Stimulated activated CD8-positive, alpha-beta memory T cell treated with anti-CD3 and anti-CD28 coated beads, Interleukin-12 subunit alpha, Interleukin-12 subunit beta, amount 100 ng/mL, for 4 hours (primary cell): Measurements from ENCODE around the gene KCNN1.
"Not testable (repeated sequence)": the region's sequence is repeated elsewhere in the genome, so short reads cannot be mapped to it uniquely, and the experiment has no call there.

ENCODE experiments used
- DNase-seq: peaks from one replicate; pipeline ENCODE4 v3.0.0-alpha.2; 2020; ENCODE audit warnings: low read depth

Gene KCNN1

DNA sequence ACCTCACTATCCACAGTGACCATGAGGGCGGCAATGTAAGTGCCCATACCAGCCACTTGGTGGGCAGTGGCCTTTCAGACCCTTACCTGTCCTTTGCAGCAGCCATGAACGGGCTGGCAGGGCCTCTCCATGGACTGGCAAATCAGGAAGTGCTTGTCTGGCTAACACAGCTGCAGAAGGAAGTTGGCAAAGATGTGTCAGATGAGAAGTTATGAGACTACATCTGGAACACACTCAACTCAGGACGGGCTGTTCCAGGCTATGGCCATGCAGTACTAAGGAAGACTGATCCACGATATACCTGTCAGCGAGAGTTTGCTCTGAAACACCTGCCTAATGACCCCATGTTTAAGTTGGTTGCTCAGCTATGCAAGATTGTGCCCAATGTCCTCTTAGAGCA, 64.5 kb downstream of the KCNN1 start:
- DNase-seq: not testable (repeated sequence)

DNA sequence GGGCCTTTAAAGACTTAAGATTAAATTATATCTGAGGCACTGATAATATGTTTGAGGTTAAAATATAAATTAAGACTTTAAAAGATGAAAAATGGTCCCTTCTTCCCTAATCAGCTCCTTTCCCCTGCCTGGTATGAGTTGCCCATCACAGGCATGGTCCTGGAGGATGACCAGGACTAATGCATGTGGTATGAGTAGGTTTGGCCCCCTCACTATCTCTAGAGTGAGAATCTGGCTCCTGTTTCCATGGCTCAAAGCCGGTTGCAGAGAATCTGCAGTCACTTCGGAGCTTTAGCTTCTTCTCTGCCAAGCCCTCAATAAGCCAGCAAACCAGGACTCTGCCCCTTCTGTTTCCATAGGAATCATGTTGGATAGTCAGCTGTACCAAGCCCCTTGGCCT, 65.2 kb downstream of the KCNN1 start:
- DNase-seq: not testable (repeated sequence)

DNA sequence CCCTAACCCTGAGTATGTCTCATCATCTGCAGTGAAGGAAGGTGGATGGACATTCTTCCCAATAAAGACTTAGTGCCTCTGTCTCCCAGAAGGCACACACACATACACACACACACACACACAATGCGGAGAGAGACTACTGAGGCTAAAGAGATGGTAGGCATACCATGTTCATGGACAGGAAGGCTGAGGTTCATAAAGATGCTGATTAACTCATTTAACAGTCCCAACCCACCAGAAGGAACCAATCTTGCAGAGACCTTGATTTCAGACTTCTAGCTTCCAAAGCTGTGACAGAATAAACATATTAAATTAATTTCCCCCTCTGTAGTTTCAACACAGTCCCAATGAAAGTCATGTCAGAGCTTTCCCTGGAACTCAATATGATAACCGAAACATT, 74.1 kb downstream of the KCNN1 start:
- no peak for DNase-seq

DNA sequence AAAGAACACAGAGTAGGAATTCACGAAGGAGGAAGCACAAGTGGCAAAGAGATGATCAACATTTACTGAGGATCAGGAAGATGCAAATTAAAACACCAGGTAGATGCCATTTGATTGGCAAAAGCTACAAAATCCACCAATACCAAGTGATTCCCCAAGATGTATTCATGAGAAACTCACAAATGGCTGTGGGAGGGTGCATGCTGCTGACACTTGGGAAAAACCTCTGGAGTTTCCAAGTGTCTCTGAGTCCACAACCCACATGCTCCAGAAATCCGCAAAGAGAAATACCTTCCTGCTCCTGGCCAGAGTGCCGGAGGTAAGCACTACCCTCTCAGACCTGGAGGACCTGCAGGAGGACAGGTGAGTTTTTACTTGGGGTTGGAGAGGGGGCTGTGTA, 76.8 kb downstream of the KCNN1 start:
- no peak for DNase-seq

DNA sequence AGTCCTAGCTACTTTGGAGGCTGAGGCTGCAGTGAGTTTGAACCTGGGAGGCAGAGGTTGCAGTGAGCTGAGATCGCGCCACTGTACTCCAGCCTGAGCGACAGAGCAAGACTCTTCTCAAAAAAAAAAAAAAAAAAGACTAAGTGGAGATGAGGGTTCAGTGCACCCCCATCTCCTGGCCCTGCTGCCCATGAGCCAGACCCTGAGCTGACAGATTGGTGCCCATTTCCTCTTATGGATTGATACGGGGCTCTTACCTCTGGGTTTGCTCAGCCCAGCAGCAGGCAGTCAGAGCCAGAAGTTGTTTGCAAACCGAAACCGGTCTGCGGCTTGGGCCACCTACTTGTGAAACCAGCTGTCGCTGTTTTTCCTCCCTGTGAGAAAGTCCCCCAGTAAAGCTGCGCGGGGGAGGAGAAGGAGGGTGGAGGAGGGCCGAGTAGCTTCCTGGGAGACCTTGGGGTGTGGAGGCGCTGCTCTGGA, 78.0 kb downstream of the KCNN1 start:
- peak; percentile 75 for DNase-seq

DNA sequence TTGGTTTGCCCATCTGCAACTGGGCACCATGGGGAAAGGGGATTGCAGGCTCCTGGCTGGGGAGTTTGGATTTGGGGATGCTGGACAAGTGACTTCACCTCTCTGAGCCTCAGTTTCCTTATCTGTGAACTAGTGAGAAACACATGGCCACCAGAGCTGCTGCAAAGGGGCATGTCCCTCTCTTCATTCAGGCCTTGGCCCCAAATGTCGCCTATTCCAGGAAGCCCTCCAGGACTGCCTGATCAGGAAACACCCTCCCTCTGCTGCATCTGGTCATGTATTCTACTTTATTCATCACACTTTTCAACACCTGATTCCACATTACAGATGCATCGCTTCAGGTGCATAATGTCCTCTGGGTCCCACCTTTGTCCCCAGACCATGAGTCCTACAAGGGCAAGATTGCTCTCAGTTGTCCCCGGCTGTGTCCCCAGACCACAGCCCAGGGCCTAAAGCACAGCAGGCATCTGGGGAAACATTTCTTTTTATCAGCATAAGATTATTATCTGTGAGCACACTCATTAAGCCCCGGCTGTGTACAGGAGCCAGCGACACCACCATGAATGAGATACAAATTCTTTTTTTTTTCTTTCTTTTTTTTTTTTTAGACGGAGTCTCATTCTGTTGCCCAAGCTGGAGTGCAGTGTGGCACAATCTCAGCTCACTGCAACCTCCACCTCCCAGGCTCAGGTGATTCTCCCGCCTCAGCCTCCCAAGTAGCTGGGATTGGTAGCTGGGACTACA, 78.6 kb downstream of the KCNN1 start:
- DNase-seq: no peak

DNA sequence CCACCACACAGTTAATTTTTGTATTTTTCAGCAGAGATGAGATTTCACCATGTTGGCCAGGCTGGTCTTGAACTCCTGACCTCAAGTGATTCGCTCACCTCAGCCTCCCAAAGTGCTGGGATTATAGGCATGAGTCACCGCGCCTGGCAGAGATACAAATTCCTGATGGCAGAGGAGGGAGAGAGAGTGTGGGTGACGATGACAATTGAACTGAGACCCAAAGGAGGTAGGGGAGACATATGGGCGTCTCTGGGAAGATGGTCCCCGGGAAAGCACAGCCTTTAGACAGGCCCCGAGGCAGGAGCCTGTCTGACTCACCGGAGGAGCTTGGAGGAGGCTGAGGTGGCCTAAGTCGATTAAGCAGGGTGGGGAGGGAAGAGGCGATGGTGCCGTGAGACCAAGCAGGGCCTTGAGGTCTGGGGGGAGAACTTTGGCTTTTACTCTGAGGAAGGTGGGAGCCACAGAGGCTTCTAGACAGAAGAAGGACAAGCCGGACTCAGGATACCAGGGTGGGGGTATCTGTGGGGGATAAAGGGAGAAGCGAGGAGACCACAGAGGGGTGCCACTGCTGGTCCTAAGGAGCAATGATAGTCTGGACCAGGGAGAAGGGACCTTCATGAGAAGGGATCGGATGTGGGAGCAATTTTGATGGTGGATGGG, 79.3 kb downstream of the KCNN1 start:
- DNase-seq: no peak

DNA sequence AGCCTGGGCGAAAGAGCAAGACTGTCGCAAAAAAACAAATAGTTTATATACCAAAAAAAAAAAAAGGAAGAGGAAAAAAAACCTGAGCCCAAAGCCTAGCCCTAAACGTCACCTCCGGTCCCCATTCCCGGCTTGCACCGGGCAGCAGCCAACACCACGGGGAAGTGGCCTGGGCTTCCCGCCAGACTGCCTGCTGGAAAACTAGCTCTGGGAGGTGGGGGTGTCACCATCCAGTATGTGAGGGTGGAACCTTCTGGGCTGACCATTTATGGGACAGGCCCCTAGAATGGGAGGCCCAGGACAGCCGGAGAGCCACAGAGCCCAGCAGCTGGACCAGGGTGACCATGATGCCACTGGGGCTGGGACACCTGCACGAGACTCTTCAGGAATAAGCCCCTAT, 82.5 kb downstream of the KCNN1 start:
- no peak for DNase-seq
